ENCODE results near the gene USP9X. TPM values are rescaled to one million over a fixed set of nuclear protein-coding genes. Genes with fewer than 3 reads are reported as not detected.
"Not testable (repeated sequence)": the region's sequence is repeated elsewhere in the genome, so short reads cannot be mapped to it uniquely, and the experiment has no call there.

The USP9X gene
- total RNA-seq, 1 donor from 2014 or later = 72.4 TPM

- no peaks in the 10 kb centered on the region for H3K9me3 ChIP-seq
- H3K4me3 ChIP-seq = peak overlapping the region in 1 of 2 donors; percentile 15
- DNase-seq (ENCODE audit: extremely low spot score in 2 of 2) = no peak
These were observed 180.4 kb downstream of the USP9X start for GRCh38 chrX:41265615-41266014.

DNA sequence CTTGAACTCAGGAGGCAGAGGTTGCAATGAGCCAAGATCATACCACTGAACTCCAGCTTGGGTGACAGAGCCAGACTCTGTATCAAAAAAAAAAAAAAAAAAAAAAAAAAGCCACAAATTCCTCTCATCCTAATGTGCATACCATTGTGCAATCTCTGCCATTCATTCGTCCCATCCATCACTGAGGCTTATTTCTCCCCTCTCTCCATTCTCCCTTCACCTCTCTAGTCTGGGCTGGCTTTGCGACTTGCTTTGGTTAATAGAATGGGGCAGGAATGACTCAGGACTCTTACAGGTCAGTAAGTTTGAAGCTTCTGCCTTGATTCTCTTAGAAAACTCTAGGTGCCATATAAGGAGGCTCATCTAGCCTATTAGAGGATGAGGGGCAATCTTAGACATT lies 188.4 kb downstream of the USP9X start:
- Histone ChIP-seq H3K9me3 (no peaks in the 10 kb centered on the region), H3K4me3 (no peak overlapping the region), H3K27me3 (no peaks in the 10 kb centered on the region), H3K27ac (no peak overlapping the region), H3K4me1 (peaks cover 18% of the 10 kb centered on the region), H3K36me3 (no peaks in the 10 kb centered on the region)
- DNase-seq (ENCODE audit: extremely low spot score in 2 of 2) = no peak
- intact Hi-C loops (cut with DNase I) = no loop called here
- TF ChIP-seq POLR2AphosphoS5 (IDR thresholded peaks at IDR 0.05; ENCODE audit: insufficient read depth in 1 of 2, low read depth in 1 of 2) (no peak), POLR2A (IDR thresholded peaks at IDR 0.05) (no peak), CTCF (IDR thresholded peaks at IDR 0.05) (no peak)

More at GRCh38 chrX:41265615-41266014, 180.4 kb downstream of the USP9X start:
- no peaks in the 10 kb centered on the region for H3K4me1 ChIP-seq
- H3K27me3 ChIP-seq = no peaks in the 10 kb centered on the region
- intact Hi-C loops (cut with DNase I) = no loop called here
- TF ChIP-seq CTCF (IDR thresholded peaks at IDR 0.05) (no peak), POLR2A (IDR thresholded peaks at IDR 0.05) (no peak), POLR2AphosphoS5 (IDR thresholded peaks at IDR 0.05; ENCODE audit: insufficient read depth in 1 of 2, low read depth in 1 of 2) (no peak)
- H3K27ac ChIP-seq = no peak overlapping the region
- H3K36me3 ChIP-seq = no peaks in the 10 kb centered on the region

DNA sequence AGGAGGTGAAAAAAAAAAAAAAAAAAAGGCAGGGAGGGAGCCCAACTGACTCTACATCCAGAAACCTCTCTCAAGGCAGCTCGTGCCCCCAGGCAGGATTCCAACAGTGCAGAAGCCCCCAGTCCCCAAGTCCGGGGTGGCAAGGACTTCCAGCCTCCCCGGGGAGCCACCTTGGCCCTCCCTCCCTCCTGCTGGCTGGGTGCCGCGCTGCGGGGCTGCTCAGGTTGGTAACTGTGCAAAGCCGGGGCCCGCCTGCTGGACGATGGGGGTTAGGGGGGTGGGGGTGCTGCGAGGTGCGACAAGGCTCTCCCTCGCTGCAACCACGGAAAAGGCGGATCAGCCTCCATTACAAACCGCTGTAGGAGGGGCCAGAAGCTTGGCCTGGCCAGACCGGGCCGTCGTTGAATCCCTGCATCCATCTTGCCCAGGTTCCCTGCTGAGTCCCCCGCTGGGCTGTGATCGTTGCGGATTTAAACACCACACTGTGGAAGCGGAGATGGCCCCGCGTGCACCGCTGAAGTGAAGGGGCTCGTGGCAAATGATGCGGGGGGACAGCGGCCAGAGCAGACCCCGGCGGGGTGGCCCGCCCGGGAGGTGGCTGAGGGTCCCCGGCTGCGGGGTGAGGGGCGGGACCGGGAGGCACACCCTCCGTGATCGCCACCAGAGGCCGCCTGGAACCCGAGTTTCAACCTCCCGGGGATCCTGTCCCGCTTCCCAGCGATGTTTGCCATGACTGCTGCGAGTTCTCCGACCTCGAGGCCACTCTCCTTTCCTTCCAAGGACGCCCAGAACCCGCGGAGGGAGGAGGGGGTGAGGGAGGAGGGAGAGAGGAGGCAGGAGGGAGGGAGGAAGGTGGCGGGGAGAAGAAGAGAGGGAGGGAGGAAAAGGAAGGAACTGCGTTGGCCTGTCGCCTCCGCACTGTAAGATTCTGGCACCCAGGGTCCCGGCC lies 190.7 kb downstream of the USP9X start:
- DNase-seq (ENCODE audit: extremely low spot score in 2 of 2) = no peak
- Histone ChIP-seq H3K27ac (peak overlapping the region; percentile 67), H3K4me1 (peaks cover 18% of the 10 kb centered on the region), H3K36me3 (no peaks in the 10 kb centered on the region), H3K4me3 (peak overlapping the region; percentile 49 to 67), H3K27me3 (no peaks in the 10 kb centered on the region), H3K9me3 (no peaks in the 10 kb centered on the region)
- no peak for TF ChIP-seq POLR2A (IDR thresholded peaks at IDR 0.05)
- peak; percentile 4 to 33 (median 27) for TF ChIP-seq CTCF (IDR thresholded peaks at IDR 0.05)
- peak in 1 of 2 donors; percentile 52 for TF ChIP-seq POLR2AphosphoS5 (IDR thresholded peaks at IDR 0.05; ENCODE audit: insufficient read depth in 1 of 2, low read depth in 1 of 2)
- intact Hi-C loops (cut with DNase I) = no loop called here

GRCh38 chrX:41276661-41277506 lies 191.6 kb downstream of the USP9X start:
- TF ChIP-seq POLR2AphosphoS5 (IDR thresholded peaks at IDR 0.05; ENCODE audit: insufficient read depth in 1 of 2, low read depth in 1 of 2) (no peak), POLR2A (IDR thresholded peaks at IDR 0.05) (no peak), CTCF (IDR thresholded peaks at IDR 0.05) (no peak)
- intact Hi-C loops (cut with DNase I) = no loop called here
- peak overlapping the region; percentile 49 to 67 for H3K4me3 ChIP-seq

DNA sequence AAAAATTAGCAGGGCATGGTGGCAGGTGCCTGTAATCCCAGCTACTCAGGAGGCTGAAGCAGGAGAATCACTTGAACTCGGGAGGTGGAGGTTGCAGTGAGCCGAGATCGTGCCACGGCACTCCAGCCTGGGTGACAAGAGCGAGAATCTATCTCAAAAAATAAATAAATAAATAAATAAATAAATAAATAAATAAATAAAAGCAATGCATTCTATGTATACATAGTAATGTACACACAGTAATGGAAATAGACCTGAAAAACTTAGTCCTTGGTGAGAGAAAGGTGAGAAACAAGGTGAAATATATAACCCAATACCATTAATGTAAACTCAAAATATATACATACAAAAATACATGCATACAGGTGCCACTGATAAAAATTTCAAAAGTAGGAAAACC lies 197.1 kb downstream of the USP9X start:
- DNase-seq (ENCODE audit: extremely low spot score in 2 of 2); H3K27ac ChIP-seq; H3K27me3 ChIP-seq; H3K4me3 ChIP-seq; H3K4me1 ChIP-seq; H3K36me3 ChIP-seq; intact Hi-C loops (cut with DNase I); H3K9me3 ChIP-seq: not testable (repeated sequence)

More at GRCh38 chrX:41276661-41277506, 191.6 kb downstream of the USP9X start:
- Histone ChIP-seq H3K36me3 (no peaks in the 10 kb centered on the region), H3K4me1 (peaks cover 18% of the 10 kb centered on the region), H3K27ac (peak overlapping the region; percentile 67), H3K9me3 (no peaks in the 10 kb centered on the region), H3K27me3 (no peaks in the 10 kb centered on the region)
- no peak for DNase-seq (ENCODE audit: extremely low spot score in 2 of 2)

- H3K9me3 ChIP-seq; intact Hi-C loops (cut with DNase I); DNase-seq (ENCODE audit: extremely low spot score in 2 of 2): not testable (repeated sequence)
These were observed 200.7 kb downstream of the USP9X start for GRCh38 chrX:41285928-41286327.

More at GRCh38 chrX:41285928-41286327, 200.7 kb downstream of the USP9X start:
- H3K36me3 ChIP-seq, H3K27me3 ChIP-seq, H3K4me3 ChIP-seq, H3K4me1 ChIP-seq, H3K27ac ChIP-seq: not testable (repeated sequence)

Data from vagina (tissue), 2 donors.